NCI-H69 (cell line): ENCODE results near the gene NFIA.

Experiments
- DNase-seq: peaks from one replicate; lab custom pipeline; 2025; lab: John Stamatoyannopoulos, UW

Gene NFIA

DNA sequence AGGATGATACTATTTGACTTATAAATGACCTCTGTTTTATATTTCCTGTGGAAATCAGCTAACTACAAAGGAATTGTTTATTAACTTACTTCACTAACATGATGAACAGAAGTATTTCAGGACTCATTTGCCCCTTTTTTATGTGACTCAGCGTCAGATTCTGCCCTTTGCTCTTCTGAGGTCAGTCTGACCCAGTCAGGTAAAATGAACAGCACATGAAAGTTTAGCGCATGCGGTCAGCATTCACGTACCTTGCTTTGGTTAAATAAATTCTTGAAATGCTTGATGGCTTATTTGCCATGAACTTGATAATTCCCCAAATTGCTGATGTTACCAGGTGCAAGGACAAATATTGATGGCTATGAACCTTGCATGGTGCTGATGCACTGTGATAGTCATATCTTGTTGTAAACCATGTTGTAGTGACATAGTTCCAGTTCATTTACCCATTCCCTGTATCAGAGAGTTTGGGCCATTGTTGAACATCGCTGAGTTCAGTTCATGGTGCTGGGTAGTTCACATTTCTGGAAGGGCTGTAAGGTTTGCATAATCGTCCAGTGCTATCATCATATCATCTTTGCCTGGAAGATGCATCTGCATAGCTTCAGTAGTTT lies 133.4 kb downstream of the NFIA start:
- DNase-seq, result no peak

DNA sequence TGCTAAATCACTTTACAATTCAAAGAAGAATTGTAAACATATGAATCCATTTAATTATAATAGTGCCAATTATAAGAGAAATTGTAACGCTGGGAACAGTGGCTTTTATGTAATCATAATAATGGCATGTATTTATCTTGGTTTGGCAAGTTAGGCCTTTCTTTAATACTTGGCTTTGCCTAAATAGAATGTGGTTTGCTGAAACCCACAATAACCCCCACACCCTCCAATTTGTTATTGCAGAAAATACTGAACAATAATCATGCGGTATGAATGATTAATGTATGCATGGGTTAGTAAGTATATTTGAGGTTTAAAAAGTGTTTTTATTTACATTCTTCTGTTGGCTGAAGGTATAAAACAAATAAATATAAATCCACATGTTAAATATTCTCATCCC lies 138.2 kb downstream of the NFIA start:
- DNase-seq, result peak; percentile 76

DNA sequence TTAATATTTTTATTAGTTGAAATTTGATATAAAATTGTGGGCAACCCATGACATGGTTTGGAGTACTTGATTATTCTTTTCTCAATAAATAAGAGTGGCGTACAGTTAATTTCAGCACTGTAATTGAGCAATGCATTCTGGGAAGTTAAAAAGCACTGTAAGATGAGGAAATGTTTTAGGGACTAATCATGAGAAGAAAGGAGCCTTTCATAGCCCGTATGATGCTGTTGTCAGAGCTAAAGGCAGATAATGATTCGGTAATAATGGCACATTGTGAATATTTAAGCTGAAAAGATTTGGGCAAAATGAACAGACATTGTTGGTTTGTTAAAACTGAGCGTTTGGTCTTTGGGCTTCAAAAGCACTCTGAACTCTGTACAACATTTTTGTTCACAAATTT lies 139.3 kb downstream of the NFIA start:
- peak; percentile 63 for DNase-seq

DNA sequence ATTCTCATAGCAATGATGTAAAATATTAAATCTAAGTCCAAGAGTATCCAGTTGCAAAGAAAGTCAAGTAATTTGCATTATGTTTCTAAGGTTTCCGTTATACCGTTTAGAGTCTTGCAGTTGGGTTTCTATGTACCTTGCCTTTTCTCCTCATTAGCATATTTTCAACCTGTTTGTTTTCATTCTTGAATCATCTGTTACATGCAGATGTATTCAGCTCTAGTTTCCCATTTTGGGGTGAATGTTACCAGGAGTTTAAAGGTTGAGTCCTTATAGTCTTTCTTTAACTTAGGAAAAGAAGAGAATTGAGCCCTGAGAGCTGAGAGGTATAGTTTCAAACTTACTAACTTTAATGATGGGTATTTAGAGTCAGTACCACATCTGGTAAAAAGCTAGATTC lies 139.9 kb downstream of the NFIA start:
- peak; percentile 28 for DNase-seq

DNA sequence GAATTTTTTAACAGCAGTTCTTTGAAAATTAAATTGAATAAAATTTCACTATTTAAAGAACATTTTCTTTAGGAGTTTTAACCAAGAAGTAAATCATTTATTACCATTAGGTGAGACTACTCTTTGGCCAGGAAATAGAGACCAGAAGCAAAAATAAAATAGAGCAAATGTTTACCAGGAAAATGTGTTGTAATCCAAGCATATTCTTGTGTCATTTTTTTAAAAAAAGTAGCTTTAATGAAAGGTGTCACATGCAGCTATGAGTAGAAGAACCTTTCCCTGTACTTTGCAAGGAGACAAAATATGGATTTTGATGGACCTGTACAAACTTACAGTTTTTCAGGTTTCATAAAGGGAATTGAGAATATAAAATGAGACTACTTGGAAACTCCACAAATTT lies 140.8 kb downstream of the NFIA start:
- DNase-seq, result no peak

DNA sequence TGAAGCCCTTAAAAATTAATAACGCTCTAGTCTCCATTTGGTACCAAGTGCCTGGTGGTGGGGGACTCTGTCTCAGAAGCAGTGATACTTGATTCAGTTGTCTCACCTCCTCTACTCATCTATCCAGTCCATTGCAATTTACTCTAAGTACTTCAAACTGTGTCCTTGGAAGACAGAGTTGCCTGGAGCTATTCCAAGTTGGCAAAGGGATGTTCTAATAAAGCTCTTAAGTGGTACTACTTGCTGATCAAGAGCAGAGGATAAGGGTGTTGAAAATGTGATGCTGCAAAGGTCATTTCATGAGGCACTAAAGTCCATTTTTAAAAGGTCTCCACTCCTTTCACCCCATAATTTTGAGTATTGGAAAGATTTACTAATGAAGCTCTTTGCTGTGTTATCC lies 142.2 kb downstream of the NFIA start:
- peak; percentile 68 for DNase-seq

DNA sequence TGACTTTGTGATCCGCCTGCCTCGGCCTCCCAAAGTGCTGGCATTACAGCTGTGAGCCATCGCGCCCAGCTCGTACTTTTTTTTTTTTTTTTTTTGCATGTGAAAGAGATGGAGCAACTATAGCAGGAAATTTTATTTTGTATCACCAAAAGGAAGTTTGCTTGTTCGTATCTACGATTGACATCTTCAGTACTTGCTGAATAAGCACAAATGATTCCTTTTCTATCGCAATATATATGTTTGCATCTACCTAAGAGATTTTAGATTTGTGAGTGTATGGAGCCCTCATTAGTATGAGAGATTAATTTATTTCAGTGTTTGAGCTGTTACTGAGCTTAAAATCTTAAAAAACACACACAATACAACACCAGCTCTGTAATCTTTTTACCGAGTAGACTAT lies 143.1 kb downstream of the NFIA start:
- DNase-seq, result no peak

DNA sequence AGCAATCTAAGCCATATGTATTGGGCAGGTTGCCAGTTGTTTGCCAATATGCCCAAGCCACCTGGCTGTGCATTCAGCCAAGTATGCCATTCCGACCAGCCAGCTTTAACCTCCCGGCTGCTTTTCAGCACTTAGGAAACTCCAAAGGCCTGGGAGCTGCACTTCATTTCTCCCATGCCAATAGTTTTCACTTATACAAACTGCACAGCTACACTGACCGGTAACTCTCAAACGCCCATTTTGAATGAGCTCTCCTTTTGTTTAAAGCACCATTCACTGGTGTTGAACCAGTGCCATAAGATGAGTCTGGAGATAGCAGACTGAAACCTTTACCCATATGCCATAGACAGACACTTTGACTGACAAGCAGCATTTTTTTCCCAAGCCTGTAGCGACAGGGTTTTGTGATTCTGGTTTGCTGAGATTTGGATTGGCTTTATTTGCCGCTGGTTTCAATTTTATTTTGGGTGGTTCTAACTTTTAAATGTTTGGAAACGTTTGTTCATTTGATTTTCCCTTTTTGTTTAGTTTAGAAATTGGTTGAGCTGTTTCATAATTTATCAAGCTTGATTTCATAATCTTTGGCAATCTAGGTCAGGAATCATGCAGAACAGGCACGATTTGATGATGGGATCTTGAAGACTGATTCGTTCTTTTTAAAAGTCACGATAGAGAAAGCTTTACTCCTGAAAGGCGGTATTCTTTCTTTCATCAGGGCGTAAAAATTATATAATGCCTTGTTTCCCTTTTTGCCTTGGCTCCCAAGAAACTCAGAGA lies 144.6 kb downstream of the NFIA start:
- DNase-seq, result peak; percentile 94

DNA sequence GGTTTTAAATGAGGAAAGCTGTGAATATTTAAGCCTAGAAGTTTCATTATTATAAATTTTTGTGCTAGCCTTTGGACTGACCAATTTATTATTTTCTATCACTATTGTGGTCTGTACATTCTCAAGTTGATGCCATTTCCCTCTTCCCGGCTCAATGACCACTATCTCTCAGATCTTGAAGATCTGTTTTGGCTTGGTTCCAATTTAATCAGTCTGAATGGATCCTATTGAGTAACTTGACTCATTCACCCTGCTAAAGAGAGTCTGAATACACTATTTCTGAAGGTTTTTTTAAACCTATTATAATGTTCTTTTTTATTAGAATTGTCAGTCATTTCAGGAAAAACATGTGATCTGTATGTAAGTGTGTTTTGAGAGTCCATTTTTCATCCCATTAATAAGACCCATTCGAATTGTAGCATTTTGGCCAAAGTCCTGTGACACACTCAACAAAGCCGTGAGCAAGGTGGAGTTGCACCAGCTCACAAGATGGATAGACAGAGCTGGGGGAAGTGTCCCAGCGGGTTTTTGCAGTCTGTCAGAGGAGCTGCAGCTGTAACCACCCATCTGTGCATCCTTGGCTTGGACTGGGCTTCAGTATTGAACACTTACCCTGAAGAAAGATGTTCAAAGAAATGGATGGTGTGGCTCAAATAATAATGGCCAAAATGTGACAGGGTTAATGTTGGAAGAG lies 145.6 kb downstream of the NFIA start:
- DNase-seq, result peak; percentile 84

DNA sequence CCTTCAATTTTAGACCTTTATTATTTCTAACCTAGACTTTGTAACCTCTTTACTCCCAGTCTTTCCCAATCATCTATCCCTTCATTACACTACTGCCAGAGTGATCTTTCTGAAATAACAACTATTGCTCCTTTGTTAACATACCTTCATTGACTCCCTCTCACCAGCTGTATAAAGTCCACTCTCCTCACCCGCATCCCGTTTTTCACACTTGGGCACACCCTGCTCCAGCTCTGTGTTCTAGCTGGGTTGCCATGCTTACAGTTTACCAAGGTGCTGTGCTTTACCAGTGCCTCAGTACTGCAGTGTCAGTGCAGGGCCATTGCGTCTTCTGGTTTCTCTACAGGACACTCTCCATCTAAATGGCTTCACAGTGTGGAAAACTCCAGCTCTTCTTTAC lies 148.2 kb downstream of the NFIA start:
- DNase-seq, result peak; percentile 78

DNA sequence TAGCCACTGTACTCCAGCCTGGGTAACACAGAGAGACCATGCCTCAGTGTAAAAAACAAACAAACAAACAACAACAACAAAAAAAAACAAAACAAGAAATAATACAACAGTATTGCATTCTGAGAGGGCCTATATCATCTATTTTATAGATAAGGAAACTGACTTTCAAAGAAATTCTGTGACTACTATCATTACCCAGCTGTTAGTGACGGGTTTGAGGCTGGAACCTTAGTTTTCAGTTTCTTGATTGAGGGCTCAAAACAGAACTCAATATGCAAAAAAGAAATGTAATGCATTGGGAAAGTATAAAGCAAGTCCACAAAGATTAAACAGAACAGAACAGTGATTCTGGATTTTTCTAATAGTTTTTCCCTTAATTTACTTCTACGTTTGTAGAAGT lies 149.4 kb downstream of the NFIA start:
- no peak for DNase-seq

DNA sequence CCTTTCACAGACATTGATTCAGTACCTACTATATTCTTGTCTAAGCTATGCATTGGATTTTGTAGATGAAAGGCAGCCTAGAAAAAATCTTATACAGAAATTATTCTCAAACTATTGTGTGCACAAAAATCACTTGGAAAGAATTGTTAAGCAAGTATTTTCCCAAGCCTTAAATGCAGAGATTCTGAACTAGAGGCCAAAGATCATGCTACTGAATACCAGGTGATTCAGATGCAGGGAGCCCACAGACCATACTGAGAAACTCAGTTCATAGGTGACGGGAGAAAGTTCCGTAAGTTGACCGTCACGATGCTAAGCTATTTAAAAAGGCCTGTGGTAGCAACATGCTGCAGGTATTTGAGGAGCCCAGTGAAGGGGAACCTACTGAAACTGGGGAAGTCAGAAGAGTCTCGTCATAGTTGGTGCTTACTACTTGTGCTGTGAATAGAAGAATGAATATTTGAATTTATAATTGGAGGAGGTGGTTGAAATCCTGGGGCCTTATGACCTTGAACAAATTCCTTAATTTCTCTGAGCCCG lies 150.8 kb downstream of the NFIA start:
- DNase-seq, result no peak

DNA sequence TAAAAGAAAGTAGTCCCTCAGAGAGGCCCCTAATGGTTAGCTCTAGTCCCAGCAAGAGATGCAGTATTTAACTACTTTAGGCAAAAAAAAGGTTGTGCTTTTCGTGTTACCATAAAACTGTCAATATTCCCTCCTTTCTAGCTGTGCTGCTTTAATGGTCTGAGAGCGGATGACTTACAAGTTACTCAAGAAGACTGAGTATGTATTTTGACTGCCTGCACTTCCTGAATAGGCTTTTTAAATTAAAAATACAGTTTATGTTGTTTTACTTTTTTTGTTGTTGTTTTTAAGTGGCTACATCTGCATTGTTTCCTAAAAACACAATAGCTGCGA lies 152.2 kb downstream of the NFIA start:
- no peak for DNase-seq

DNA sequence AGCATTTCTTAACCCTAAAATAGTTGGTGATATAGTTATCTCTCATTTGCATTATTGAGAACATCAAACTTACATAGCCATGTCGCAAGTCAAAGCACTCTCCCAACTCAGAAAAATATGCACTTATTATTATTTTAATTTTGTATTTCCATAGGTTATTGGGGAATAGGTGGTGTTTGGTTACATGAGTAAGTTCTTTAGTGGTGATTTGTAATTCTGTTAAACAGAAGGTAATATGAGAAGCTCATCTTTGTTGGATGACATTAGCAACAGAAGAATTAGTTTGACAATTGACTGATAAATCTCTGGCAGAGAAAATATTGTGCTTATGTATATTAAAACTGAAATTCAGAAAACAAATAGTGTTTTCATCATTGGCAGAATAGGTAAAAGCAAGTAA lies 154.8 kb downstream of the NFIA start:
- DNase-seq, result peak; percentile 6

DNA sequence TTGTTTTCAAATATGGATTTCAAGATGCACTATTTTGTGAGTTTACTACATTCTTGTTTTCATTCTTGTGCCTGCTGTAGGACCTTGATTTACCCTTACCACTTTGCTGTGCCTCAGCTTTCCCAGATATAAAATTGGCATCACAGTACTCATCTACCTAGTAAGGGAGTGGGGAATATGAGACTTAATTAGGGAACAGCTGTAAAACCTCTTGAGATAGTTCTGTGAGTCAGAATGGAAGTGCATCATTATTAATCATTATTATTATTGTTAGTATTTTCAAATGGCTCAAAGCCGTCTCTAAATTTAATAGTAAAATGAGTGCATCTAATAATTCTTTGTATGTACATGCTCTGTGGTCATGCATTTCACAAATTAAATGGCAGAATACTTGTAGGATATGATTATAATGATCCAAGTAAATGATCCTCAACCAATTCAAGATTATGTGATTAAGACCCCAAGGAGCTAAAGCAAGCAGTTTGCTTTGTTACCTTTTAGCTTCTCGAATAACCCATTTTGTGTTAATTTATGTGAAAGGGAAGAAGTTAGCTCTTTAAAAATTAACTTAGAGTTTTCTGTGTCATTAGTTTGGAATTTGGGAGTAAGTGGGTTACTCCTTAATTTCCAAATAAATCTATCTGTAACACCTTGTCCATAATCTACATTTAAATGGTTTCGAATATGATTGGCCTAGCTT lies 155.4 kb downstream of the NFIA start:
- peak; percentile 54 for DNase-seq

DNA sequence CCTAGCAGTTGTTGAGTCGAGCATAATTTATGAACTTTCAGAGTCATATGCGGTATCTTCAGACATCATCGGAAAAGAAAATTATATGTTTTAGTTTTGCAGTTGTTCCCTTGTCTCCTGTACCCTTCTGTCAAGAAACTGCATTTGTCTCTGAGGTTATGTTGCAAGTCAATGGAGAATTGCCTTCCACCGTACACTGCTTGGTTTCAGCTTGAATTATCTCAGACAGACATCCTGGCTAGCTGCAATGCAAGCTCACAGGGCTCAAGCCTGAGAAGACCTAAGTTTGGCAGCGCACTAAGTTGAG lies 156.0 kb downstream of the NFIA start:
- peak; percentile 71 for DNase-seq

DNA sequence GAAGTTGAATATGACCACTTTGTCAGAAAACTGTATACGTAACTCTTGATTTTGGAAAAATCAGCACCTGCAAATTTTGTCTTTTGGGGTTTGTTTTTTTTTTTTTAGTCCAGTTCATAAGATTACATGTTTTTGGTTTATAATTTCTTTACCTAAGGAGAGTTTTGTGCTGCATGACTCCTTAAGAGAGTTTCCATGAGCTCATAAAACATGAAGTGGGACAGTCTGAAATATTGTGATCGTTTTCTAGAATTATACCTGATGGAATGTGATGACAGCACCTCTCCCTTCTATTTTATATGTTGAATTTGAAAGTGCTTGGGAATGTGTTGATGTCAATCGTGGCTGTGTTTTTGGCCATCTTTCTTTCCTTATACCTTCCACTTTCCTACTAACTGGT lies 158.5 kb downstream of the NFIA start:
- DNase-seq, result no peak

DNA sequence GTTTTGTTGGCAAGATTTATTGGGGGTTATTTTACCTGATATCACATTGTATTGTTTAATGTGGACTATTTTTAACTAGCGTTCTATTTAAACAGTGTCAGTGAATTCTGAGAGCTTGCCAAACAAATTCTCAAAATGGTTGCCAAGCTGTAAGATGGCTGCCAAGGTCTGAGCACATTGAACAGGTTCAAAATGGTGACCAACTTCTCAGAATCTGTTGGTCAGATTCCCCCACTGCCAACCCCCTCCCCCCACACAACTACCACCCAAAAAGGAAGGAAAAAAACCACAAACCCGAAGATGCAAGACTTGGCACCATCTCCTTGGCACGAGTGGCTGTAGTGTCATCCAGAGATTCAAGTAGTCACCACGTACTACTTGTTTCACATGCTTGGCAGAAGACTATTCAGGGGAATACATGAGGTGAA lies 159.1 kb downstream of the NFIA start:
- DNase-seq, result peak; percentile 61

DNA sequence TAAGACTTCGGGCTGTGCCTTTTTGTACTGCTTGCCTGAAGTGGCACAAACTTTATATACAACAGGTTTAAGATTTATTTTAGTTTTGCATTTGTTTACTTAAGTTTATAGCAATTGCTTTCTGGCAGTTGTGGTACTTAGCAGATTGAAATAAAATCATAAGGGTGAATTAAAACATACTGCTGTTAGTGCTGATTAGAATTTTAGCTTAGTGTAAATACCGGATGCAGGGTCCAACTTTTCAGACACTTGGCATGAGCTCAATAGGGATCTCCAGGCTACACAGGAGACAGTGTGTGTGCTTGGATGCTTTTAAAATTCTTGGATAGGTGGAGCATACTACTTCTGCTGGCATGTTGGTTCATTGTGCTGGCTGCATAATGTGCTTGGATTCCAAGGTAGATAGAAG lies 159.6 kb downstream of the NFIA start:
- peak; percentile 67 for DNase-seq

DNA sequence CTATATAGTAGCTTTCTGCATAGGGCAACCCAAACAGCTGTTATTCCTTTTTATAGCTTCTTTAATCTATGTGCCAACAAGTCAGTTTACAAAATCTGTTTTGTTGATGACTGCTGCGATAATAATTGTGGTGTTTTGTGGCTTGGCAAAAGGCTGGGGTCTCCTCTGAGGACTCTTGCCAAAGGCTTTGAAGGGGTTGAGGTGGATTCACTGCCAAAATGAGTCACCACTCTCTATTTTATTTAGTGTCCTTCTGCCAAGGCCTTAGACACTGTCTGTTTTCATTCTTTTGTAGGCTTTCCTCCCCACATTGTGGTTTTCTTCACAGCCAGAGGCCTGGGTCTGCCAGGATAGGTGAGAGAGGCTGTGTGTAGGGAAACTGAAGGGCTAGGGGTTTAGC lies 161.8 kb downstream of the NFIA start:
- peak; percentile 94 for DNase-seq

DNA sequence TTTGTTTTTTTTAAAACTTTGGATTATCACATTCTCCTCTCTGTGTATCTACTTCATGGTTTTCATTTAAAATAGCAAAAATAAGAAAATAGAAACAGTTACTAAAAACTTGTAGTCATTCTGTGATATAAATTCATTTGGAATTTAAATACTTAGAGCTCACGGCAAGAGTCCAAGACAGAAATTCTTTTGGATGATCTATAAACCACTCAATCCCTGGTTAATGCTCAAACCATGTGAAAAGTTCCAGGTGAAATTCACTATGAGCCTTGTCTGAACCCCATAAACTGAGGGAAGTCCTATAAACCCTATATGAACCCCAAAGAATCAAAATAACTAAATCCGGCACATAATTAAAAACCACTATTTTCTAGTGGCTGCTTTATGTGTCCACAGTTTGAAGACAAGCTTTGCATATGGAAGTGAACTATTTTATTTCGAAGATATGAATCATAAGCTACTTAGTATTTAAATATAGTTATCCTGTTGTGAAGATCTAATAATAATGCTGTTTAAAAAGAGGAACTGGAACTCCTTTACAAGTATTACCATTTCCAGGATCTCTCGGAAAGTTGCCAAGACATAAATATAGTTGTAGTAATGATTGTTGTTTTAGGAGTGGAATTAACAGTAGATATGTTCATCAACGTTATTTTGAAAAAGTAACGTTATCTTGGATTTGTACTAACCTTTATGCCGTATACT lies 163.5 kb downstream of the NFIA start:
- no peak for DNase-seq
